PC-9 (cell line): ENCODE results near the gene PLA2G3. TPM values are rescaled to one million over a fixed set of nuclear protein-coding genes. Genes with fewer than 3 reads are reported as not detected.

Experiments used
- BruUV-seq: library from RNA; stranded (reverse); fragments of 400-500 nt; replicated peaks from 2 replicates; lab custom pipeline; 2021; lab: Mats Ljungman, UMichigan
- CTCF ChIA-PET: fragments of 300-600 bp; sonication (Branson Sonifier 250); formaldehyde crosslinking; loops from one replicate; lab custom pipeline; 2022; ENCODE audit warnings: antibody characterized with exemption; lab: Charles Lee
- POLR2A ChIA-PET: fragments of 300-600 bp; sonication (Branson Sonifier 250); formaldehyde crosslinking; loops from one replicate; lab custom pipeline; 2022; ENCODE audit warnings: antibody characterized with exemption; ENCODE audit not compliant: unreplicated experiment; lab: Charles Lee
- DNase-seq, 2 experiments: peaks; one replicate each; pipeline versions ENCODE4 v3.0.0 to v3.0.0-alpha.2; 2015 to 2022; ENCODE audit warnings: mixed read lengths in 1 of 2
- H2AFZ ChIP-seq: fragments of 200-600 bp; sonication (generic); 2 replicates; pipeline ENCODE4 v1.8.1; 2017; ENCODE audit warnings: antibody characterized with exemption
- H3F3A ChIP-seq: fragments of 200-600 bp; sonication (generic); 2 replicates; pipeline ENCODE4 v1.8.1; 2017; ENCODE audit warnings: antibody characterized with exemption, mild to moderate bottlenecking, low read depth; ENCODE audit not compliant: insufficient read depth
- H3K27ac ChIP-seq: fragments of 200-600 bp; sonication (generic); 2 replicates; pipeline ENCODE4 v1.6.1; 2016; ENCODE audit warnings: mixed run types
- H3K27me3 ChIP-seq: fragments of 200-600 bp; sonication (generic); 2 replicates; pipeline ENCODE4 v1.6.1; 2016; ENCODE audit warnings: low read depth, mixed run types; ENCODE audit not compliant: insufficient read depth
- H3K36me3 ChIP-seq: fragments of 200-600 bp; sonication (generic); 2 replicates; pipeline ENCODE4 v1.6.1; 2016; ENCODE audit warnings: low read depth, mixed run types
- H3K4me1 ChIP-seq: fragments of 200-600 bp; sonication (generic); replicated peaks from 2 replicates; pipeline ENCODE4 v1.6.1; 2016; ENCODE audit warnings: mixed run types; ENCODE audit not compliant: insufficient read depth
- H3K4me2 ChIP-seq: fragments of 200-600 bp; sonication (generic); 2 replicates; pipeline ENCODE4 v1.6.1; 2017; ENCODE audit warnings: mixed run types
- H3K4me3 ChIP-seq: fragments of 200-600 bp; sonication (generic); 2 replicates; pipeline ENCODE4 v1.6.1; 2016; ENCODE audit warnings: mixed run types
- H3K79me2 ChIP-seq: fragments of 200-600 bp; sonication (generic); 2 replicates; pipeline ENCODE4 v1.6.1; 2017; ENCODE audit warnings: low read depth, mixed run types
- H3K9me2 ChIP-seq: fragments of 200-600 bp; sonication (generic); 2 replicates; pipeline ENCODE4 v1.8.1; 2017; ENCODE audit warnings: mild to moderate bottlenecking; ENCODE audit not compliant: insufficient read depth
- H3K9me3 ChIP-seq: fragments of 200-600 bp; sonication (generic); 2 replicates; pipeline ENCODE4 v1.8.1; 2016; ENCODE audit warnings: low read depth; ENCODE audit not compliant: insufficient read depth
- H4K20me1 ChIP-seq: fragments of 200-600 bp; sonication (generic); 2 replicates; pipeline ENCODE4 v1.8.1; 2017; ENCODE audit not compliant: insufficient read depth
- EZH2 ChIP-seq: fragments of 200-600 bp; sonication (generic); IDR thresholded peaks from 2 replicates; pipeline ENCODE4 v1.8.0; 2017; ENCODE audit warnings: antibody characterized with exemption, low read depth
- intact Hi-C: fragments of 100-400 bp; cut with micrococcal nuclease; formaldehyde crosslinking; loops from one replicate; pipeline ENCODE4 v1.10.0; 2022; ENCODE audit not compliant: unreplicated experiment
- total RNA-seq: library from RNA; stranded (reverse); gene quantifications from 2 replicates; pipeline ENCODE4 v1.2.3, GENCODE V29; 2021
- TF ChIP-seq, protein P1 (sequence below): fragments of 200-600 bp; sonication (generic); conservative IDR thresholded peaks from 2 replicates; pipeline ENCODE4 v1.6.1; 2017; ENCODE audit warnings: mixed run types, antibody characterized with exemption, mild to moderate bottlenecking, moderate library complexity

Gene PLA2G3
- total RNA-seq, 1 experiment from 2014 or later = not detected

- Histone ChIP-seq H3K79me2 (no peaks in the 10 kb centered on the region), H3K4me2 (no peak overlapping the region), H3K27ac (no peak overlapping the region), H3K9me3 (peaks cover 8% of the 10 kb centered on the region), H3K27me3 (peaks cover 6% of the 10 kb centered on the region), H3F3A (peaks cover 8% of the 10 kb centered on the region; the same call in 1 of the 2 replicates), H3K9me2 (no peaks in the 10 kb centered on the region), H2AFZ (no peak overlapping the region), H3K36me3 (no peaks in the 10 kb centered on the region), H3K4me3 (no peak overlapping the region), H3K4me1 (no peaks in the 10 kb centered on the region), H4K20me1 (no peaks in the 10 kb centered on the region)
- BruUV-seq = no TSS peak
- ChIA-PET CTCF (no interaction called here), POLR2A (no interaction called here)
- TF ChIP-seq, protein P1, sequence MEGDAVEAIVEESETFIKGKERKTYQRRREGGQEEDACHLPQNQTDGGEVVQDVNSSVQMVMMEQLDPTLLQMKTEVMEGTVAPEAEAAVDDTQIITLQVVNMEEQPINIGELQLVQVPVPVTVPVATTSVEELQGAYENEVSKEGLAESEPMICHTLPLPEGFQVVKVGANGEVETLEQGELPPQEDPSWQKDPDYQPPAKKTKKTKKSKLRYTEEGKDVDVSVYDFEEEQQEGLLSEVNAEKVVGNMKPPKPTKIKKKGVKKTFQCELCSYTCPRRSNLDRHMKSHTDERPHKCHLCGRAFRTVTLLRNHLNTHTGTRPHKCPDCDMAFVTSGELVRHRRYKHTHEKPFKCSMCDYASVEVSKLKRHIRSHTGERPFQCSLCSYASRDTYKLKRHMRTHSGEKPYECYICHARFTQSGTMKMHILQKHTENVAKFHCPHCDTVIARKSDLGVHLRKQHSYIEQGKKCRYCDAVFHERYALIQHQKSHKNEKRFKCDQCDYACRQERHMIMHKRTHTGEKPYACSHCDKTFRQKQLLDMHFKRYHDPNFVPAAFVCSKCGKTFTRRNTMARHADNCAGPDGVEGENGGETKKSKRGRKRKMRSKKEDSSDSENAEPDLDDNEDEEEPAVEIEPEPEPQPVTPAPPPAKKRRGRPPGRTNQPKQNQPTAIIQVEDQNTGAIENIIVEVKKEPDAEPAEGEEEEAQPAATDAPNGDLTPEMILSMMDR = no peak
- no peak for TF ChIP-seq EZH2
- no peak for DNase-seq
- intact Hi-C loops = no loop called here
Observed at GRCh38 chr22:31140746-31141145, 438 bp upstream of the PLA2G3 start.

DNA sequence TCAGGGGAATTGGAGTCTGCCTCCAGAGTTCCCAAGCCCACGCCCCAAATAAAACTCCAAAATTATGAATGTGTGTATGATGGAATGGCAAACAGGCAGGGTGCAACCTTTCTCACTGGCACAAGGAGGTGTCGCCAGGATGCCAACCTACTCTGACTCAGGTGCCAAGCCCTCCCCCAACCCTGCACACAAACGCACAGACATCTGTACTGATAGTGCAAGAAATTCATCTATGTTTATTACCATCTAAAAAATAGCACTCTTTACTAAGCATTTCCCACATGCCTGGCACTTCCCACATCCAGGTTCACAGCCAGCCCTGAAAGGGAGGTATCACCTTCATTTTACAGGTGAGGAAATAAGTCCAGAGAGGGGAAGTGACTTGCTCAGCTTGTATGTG is 1.2 kb downstream of the PLA2G3 start:
- Histone ChIP-seq H3K4me1 (no peaks in the 10 kb centered on the region), H3K27me3 (peaks cover 6% of the 10 kb centered on the region), H3F3A (peaks cover 4% of the 10 kb centered on the region; the same call in 1 of the 2 replicates), H4K20me1 (no peaks in the 10 kb centered on the region), H2AFZ (no peak overlapping the region), H3K36me3 (no peaks in the 10 kb centered on the region), H3K4me2 (no peak overlapping the region), H3K27ac (no peak overlapping the region), H3K4me3 (no peak overlapping the region), H3K9me3 (no peaks in the 10 kb centered on the region), H3K79me2 (no peaks in the 10 kb centered on the region), H3K9me2 (no peaks in the 10 kb centered on the region)
- DNase-seq = no peak
- BruUV-seq = no TSS peak
- TF ChIP-seq EZH2 = no peak
- TF ChIP-seq, protein P1 = no peak
- intact Hi-C loops = no loop called here
- ChIA-PET CTCF (no interaction called here), POLR2A (interaction anchor here (0.6 kb wide), 1 partner anchor 9 kb away, joined by 7 read pairs; no protein-coding TSS in a partner anchor)

DNA sequence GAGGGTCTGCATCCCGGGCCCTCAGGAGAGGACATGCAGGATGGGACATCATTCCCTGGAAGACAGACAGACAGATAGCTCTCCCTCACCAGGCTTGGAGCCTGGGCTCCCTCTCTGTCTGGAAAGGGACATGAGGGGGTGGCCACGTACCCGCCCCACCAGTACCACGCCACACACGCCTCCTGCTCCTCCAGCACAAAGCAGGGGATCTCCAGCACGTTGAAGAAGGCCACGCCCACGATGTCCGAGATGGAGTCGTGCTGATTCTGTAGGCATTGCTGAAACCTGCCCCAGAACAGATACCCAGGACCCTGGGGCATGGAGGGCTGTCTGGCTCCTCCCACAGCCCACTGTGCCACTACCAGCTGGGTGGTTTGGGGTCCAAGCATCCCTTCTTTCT is 2.2 kb downstream of the PLA2G3 start:
- no peaks in the 10 kb centered on the region for H3K4me1 ChIP-seq
- no peaks in the 10 kb centered on the region for H3K36me3 ChIP-seq
- no peaks in the 10 kb centered on the region for H3K9me2 ChIP-seq
- no peak for DNase-seq
- no peaks in the 10 kb centered on the region for H3F3A ChIP-seq
- ChIA-PET POLR2A (interaction anchor here (0.6 kb wide), 1 partner anchor 15 kb away, joined by 10 read pairs; the partner anchor contains the start of gene INPP5J), CTCF (no interaction called here)
- no peaks in the 10 kb centered on the region for H3K9me3 ChIP-seq
- no peak overlapping the region for H3K4me2 ChIP-seq
- no peaks in the 10 kb centered on the region for H4K20me1 ChIP-seq
- no peak for TF ChIP-seq EZH2
- TF ChIP-seq, protein P1 = no peak
- no peak overlapping the region for H3K27ac ChIP-seq
- H3K27me3 ChIP-seq = peaks cover 6% of the 10 kb centered on the region
- H3K4me3 ChIP-seq = no peak overlapping the region
- H3K79me2 ChIP-seq = no peaks in the 10 kb centered on the region
- no TSS peak for BruUV-seq
- intact Hi-C loops = no loop called here
- no peak overlapping the region for H2AFZ ChIP-seq
